ENCODE results near the gene CLCN7.
"Not testable (repeated sequence)": the region's sequence is repeated elsewhere in the genome, so short reads cannot be mapped to it uniquely, and the experiment has no call there.

DNA sequence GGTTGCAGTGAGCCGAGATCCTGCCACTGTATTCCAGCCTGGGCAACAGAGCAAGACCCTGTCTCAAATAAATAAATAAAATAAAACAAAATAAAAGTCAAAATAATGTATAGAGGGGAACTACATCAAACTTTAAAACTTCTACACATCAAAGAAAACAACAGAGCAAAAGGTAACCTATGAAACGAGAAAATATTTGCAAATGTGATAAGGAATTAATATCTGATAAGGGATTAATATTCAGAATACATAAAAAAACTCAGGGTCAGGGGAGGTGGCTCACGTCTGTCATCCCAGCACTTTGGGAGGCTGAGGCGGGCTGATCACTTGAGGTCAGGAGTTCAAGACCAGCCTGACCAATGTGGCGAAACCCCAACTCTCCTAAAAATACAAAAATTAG, 5.7 kb downstream of the CLCN7 start:
- TF ChIP-seq, protein P1, sequence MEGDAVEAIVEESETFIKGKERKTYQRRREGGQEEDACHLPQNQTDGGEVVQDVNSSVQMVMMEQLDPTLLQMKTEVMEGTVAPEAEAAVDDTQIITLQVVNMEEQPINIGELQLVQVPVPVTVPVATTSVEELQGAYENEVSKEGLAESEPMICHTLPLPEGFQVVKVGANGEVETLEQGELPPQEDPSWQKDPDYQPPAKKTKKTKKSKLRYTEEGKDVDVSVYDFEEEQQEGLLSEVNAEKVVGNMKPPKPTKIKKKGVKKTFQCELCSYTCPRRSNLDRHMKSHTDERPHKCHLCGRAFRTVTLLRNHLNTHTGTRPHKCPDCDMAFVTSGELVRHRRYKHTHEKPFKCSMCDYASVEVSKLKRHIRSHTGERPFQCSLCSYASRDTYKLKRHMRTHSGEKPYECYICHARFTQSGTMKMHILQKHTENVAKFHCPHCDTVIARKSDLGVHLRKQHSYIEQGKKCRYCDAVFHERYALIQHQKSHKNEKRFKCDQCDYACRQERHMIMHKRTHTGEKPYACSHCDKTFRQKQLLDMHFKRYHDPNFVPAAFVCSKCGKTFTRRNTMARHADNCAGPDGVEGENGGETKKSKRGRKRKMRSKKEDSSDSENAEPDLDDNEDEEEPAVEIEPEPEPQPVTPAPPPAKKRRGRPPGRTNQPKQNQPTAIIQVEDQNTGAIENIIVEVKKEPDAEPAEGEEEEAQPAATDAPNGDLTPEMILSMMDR (conservative IDR thresholded peaks at IDR 0.05; ENCODE audit: low read depth in 2 of 2): not testable (repeated sequence)
- not testable (repeated sequence) for TF ChIP-seq STAT1 (IDR thresholded peaks at IDR 0.05; ENCODE audit: unreplicated experiment); JUNB (IDR thresholded peaks at IDR 0.05; ENCODE audit: unreplicated experiment); EZH2 (IDR thresholded peaks at IDR 0.05; ENCODE audit: low read depth, unreplicated experiment)

All from GM23338 (cell line).